ENCODE measurements around the gene ZNF592.

Gene ZNF592

GRCh38 chr15:84814916-84815315 is 66.5 kb downstream of the ZNF592 start:
- Histone ChIP-seq H3K27ac (ENCODE audit: insufficient read depth, low read length, poor library complexity, severe bottlenecking) (no peak overlapping the region), H3K36me3 (ENCODE audit: control insufficient read depth, insufficient read depth, low read length) (no peaks in the 10 kb centered on the region), H3K4me3 (ENCODE audit: insufficient read depth, low read depth, low read length, poor library complexity, severe bottlenecking) (no peak overlapping the region), H3K27me3 (replicated peaks; ENCODE audit: control insufficient read depth, insufficient read depth, low read length, poor library complexity, severe bottlenecking) (no peaks in the 10 kb centered on the region), H3K4me1 (ENCODE audit: control insufficient read depth, insufficient read depth, low read length, poor library complexity, severe bottlenecking) (peaks cover 6% of the 10 kb centered on the region), H3K9me3 (ENCODE audit: control insufficient read depth, low read length) (no peaks in the 10 kb centered on the region)
- no peak for DNase-seq

- Histone ChIP-seq H3K27ac (ENCODE audit: insufficient read depth, low read length, poor library complexity, severe bottlenecking) (no peak within 1 kb of the TSS), H3K9me3 (ENCODE audit: control insufficient read depth, low read length) (no peaks in the 10 kb centered on the region), H3K4me3 (ENCODE audit: insufficient read depth, low read depth, low read length, poor library complexity, severe bottlenecking) (no peak within 1 kb of the TSS)
These were observed 68.5 kb downstream of the ZNF592 start, which contains the start of gene ALPK3 for GRCh38 chr15:84816694-84817465. Gene ALPK3, plus strand, starts transcription at chr15:84817356. Its CDS starts 97 bp downstream, at chr15:84817453.

GRCh38 chr15:84817466-84818081 is 69.2 kb downstream of the ZNF592 start:
- H3K4me3 ChIP-seq (ENCODE audit: insufficient read depth, low read depth, low read length, poor library complexity, severe bottlenecking) = no peak overlapping the region
- no peaks in the 10 kb centered on the region for H3K27me3 ChIP-seq (replicated peaks; ENCODE audit: control insufficient read depth, insufficient read depth, low read length, poor library complexity, severe bottlenecking)
- H3K4me1 ChIP-seq (ENCODE audit: control insufficient read depth, insufficient read depth, low read length, poor library complexity, severe bottlenecking) = peaks cover 6% of the 10 kb centered on the region
- no peaks in the 10 kb centered on the region for H3K9me3 ChIP-seq (ENCODE audit: control insufficient read depth, low read length)
- DNase-seq = no peak
- H3K27ac ChIP-seq (ENCODE audit: insufficient read depth, low read length, poor library complexity, severe bottlenecking) = no peak overlapping the region
- no peaks in the 10 kb centered on the region for H3K36me3 ChIP-seq (ENCODE audit: control insufficient read depth, insufficient read depth, low read length)

More at GRCh38 chr15:84816694-84817465, 68.5 kb downstream of the ZNF592 start, which contains the start of gene ALPK3:
- no peaks in the 10 kb centered on the region for H3K27me3 ChIP-seq (replicated peaks; ENCODE audit: control insufficient read depth, insufficient read depth, low read length, poor library complexity, severe bottlenecking)
- no peak for DNase-seq
- peaks cover 6% of the 10 kb centered on the region for H3K4me1 ChIP-seq (ENCODE audit: control insufficient read depth, insufficient read depth, low read length, poor library complexity, severe bottlenecking)
- no peaks in the 10 kb centered on the region for H3K36me3 ChIP-seq (ENCODE audit: control insufficient read depth, insufficient read depth, low read length)

GRCh38 chr15:84818261-84819131 is 70.1 kb downstream of the ZNF592 start:
- no peak overlapping the region for H3K4me3 ChIP-seq (ENCODE audit: insufficient read depth, low read depth, low read length, poor library complexity, severe bottlenecking)
- H3K36me3 ChIP-seq (ENCODE audit: control insufficient read depth, insufficient read depth, low read length) = no peaks in the 10 kb centered on the region
- H3K4me1 ChIP-seq (ENCODE audit: control insufficient read depth, insufficient read depth, low read length, poor library complexity, severe bottlenecking) = peaks cover 6% of the 10 kb centered on the region
- H3K27me3 ChIP-seq (replicated peaks; ENCODE audit: control insufficient read depth, insufficient read depth, low read length, poor library complexity, severe bottlenecking) = no peaks in the 10 kb centered on the region
- no peaks in the 10 kb centered on the region for H3K9me3 ChIP-seq (ENCODE audit: control insufficient read depth, low read length)
- DNase-seq = no peak
- H3K27ac ChIP-seq (ENCODE audit: insufficient read depth, low read length, poor library complexity, severe bottlenecking) = no peak overlapping the region

GRCh38 chr15:84819291-84819768 is 70.9 kb downstream of the ZNF592 start:
- Histone ChIP-seq H3K27me3 (replicated peaks; ENCODE audit: control insufficient read depth, insufficient read depth, low read length, poor library complexity, severe bottlenecking) (no peaks in the 10 kb centered on the region), H3K4me1 (ENCODE audit: control insufficient read depth, insufficient read depth, low read length, poor library complexity, severe bottlenecking) (peaks cover 6% of the 10 kb centered on the region), H3K27ac (ENCODE audit: insufficient read depth, low read length, poor library complexity, severe bottlenecking) (no peak overlapping the region), H3K36me3 (ENCODE audit: control insufficient read depth, insufficient read depth, low read length) (no peaks in the 10 kb centered on the region), H3K9me3 (ENCODE audit: control insufficient read depth, low read length) (no peaks in the 10 kb centered on the region), H3K4me3 (ENCODE audit: insufficient read depth, low read depth, low read length, poor library complexity, severe bottlenecking) (no peak overlapping the region)
- no peak for DNase-seq

- Histone ChIP-seq H3K4me1 (ENCODE audit: control insufficient read depth, insufficient read depth, low read length, poor library complexity, severe bottlenecking) (peaks cover 6% of the 10 kb centered on the region), H3K4me3 (ENCODE audit: insufficient read depth, low read depth, low read length, poor library complexity, severe bottlenecking) (no peak overlapping the region), H3K9me3 (ENCODE audit: control insufficient read depth, low read length) (no peaks in the 10 kb centered on the region), H3K36me3 (ENCODE audit: control insufficient read depth, insufficient read depth, low read length) (no peaks in the 10 kb centered on the region), H3K27me3 (replicated peaks; ENCODE audit: control insufficient read depth, insufficient read depth, low read length, poor library complexity, severe bottlenecking) (no peaks in the 10 kb centered on the region), H3K27ac (ENCODE audit: insufficient read depth, low read length, poor library complexity, severe bottlenecking) (no peak overlapping the region)
- DNase-seq = no peak
These were observed 71.4 kb downstream of the ZNF592 start for GRCh38 chr15:84819791-84820190.

GRCh38 chr15:84821501-84822021 is 73.2 kb downstream of the ZNF592 start:
- H3K27ac ChIP-seq (ENCODE audit: insufficient read depth, low read length, poor library complexity, severe bottlenecking) = no peak overlapping the region
- peaks cover 6% of the 10 kb centered on the region for H3K4me1 ChIP-seq (ENCODE audit: control insufficient read depth, insufficient read depth, low read length, poor library complexity, severe bottlenecking)
- no peaks in the 10 kb centered on the region for H3K27me3 ChIP-seq (replicated peaks; ENCODE audit: control insufficient read depth, insufficient read depth, low read length, poor library complexity, severe bottlenecking)
- H3K4me3 ChIP-seq (ENCODE audit: insufficient read depth, low read depth, low read length, poor library complexity, severe bottlenecking) = no peak overlapping the region
- DNase-seq = no peak
- no peaks in the 10 kb centered on the region for H3K9me3 ChIP-seq (ENCODE audit: control insufficient read depth, low read length)
- H3K36me3 ChIP-seq (ENCODE audit: control insufficient read depth, insufficient read depth, low read length) = no peaks in the 10 kb centered on the region

- peaks cover 6% of the 10 kb centered on the region for H3K4me1 ChIP-seq (ENCODE audit: control insufficient read depth, insufficient read depth, low read length, poor library complexity, severe bottlenecking)
- H3K9me3 ChIP-seq (ENCODE audit: control insufficient read depth, low read length) = no peaks in the 10 kb centered on the region
- no peaks in the 10 kb centered on the region for H3K36me3 ChIP-seq (ENCODE audit: control insufficient read depth, insufficient read depth, low read length)
These were observed 74.4 kb downstream of the ZNF592 start for GRCh38 chr15:84822653-84823281.

GRCh38 chr15:84823282-84823878 is 75.0 kb downstream of the ZNF592 start:
- Histone ChIP-seq H3K4me1 (ENCODE audit: control insufficient read depth, insufficient read depth, low read length, poor library complexity, severe bottlenecking) (no peaks in the 10 kb centered on the region), H3K9me3 (ENCODE audit: control insufficient read depth, low read length) (no peaks in the 10 kb centered on the region), H3K36me3 (ENCODE audit: control insufficient read depth, insufficient read depth, low read length) (no peaks in the 10 kb centered on the region), H3K4me3 (ENCODE audit: insufficient read depth, low read depth, low read length, poor library complexity, severe bottlenecking) (no peak overlapping the region), H3K27ac (ENCODE audit: insufficient read depth, low read length, poor library complexity, severe bottlenecking) (no peak overlapping the region), H3K27me3 (replicated peaks; ENCODE audit: control insufficient read depth, insufficient read depth, low read length, poor library complexity, severe bottlenecking) (no peaks in the 10 kb centered on the region)
- no peak for DNase-seq

More at GRCh38 chr15:84822653-84823281, 74.4 kb downstream of the ZNF592 start:
- no peaks in the 10 kb centered on the region for H3K27me3 ChIP-seq (replicated peaks; ENCODE audit: control insufficient read depth, insufficient read depth, low read length, poor library complexity, severe bottlenecking)
- no peak for DNase-seq
- no peak overlapping the region for H3K27ac ChIP-seq (ENCODE audit: insufficient read depth, low read length, poor library complexity, severe bottlenecking)
- H3K4me3 ChIP-seq (ENCODE audit: insufficient read depth, low read depth, low read length, poor library complexity, severe bottlenecking) = no peak overlapping the region
